ENCODE measurements around the gene TENM4.

- TF ChIP-seq YY1 (IDR thresholded peaks at IDR 0.05; ENCODE audit: low read depth) = no peak
- TF ChIP-seq TAF1 (IDR thresholded peaks at IDR 0.05; ENCODE audit: low read depth) = no peak
- no peak for TF ChIP-seq RAD21 (IDR thresholded peaks at IDR 0.05; ENCODE audit: low read depth)
- no peak for TF ChIP-seq REST (IDR thresholded peaks at IDR 0.05; ENCODE audit: low read depth)
- TF ChIP-seq EP300 (IDR thresholded peaks at IDR 0.05; ENCODE audit: borderline replicate concordance) = no peak
Observed at GRCh38 chr11:79200398-79201070, 240.3 kb downstream of the TENM4 start.

Data from Ishikawa (cell line).